AG04449 (cell line): ENCODE results near the gene PLP2.

Experiments
- CTCF ChIA-PET: fragments of 350-600 bp; formaldehyde crosslinking; extraction: SDS; loops from one replicate; lab custom pipeline; 2021; ENCODE audit warnings: antibody characterized with exemption; lab: Yijun Ruan, JAX
- POLR2A ChIA-PET: fragments of 400-600, 350-600 bp; formaldehyde crosslinking; extraction: SDS; loops from one replicate; lab custom pipeline; 2020; ENCODE audit warnings: antibody characterized with exemption, inconsistent platforms; lab: Yijun Ruan, JAX
- DNase-seq: peaks from one replicate; pipeline ENCODE4 v3.0.0-alpha.2; 2010; ENCODE audit warnings: low read depth, low spot score
- H3K4me3 ChIP-seq: 2 replicates; pipeline ENCODE4 v1.5.1; 2011; ENCODE audit warnings: low read depth, mild to moderate bottlenecking, control low read depth, low read length
- TF ChIP-seq, protein P1 (sequence below): IDR thresholded peaks from one replicate; pipeline ENCODE4 v1.5.1; 2011; ENCODE audit warnings: mild to moderate bottlenecking, moderate library complexity, low read length, control low read depth, inconsistent platforms; ENCODE audit not compliant: insufficient read depth; ENCODE audit errors: missing control alignments

Gene PLP2

DNA sequence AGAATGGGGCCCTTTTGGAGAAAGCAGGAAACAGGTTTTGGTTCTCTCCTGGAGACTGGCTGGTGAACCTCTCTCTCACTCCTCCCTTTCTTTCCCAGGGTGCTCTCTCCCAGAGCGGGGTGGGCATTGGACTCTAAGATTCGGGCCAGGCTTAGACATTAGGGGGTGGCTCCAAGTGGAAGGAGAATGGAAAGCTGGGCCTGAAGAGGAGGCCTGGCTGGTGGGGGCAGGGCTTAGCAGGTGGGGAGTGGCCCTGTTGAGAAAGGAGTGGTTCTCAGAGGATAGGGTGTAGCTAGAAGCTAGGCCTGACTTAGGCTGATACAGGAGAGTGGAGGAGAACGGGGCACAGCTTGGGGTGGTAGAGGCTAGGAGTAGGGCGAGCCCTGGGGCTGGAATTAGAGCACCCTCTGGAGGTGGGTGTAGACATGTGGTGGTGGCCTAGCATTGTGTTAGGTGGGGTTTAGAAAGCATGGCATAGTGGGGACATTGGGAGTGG lies 5.7 kb downstream of the PLP2 start:
- DNase-seq: no peak
- ChIA-PET CTCF (interaction anchor here (0.7 to 1.2 kb wide), 2 partner anchors 13 to 136 kb away, joined by 3 read pairs; no protein-coding TSS in a partner anchor), POLR2A (no interaction called here)
- TF ChIP-seq, protein P1, sequence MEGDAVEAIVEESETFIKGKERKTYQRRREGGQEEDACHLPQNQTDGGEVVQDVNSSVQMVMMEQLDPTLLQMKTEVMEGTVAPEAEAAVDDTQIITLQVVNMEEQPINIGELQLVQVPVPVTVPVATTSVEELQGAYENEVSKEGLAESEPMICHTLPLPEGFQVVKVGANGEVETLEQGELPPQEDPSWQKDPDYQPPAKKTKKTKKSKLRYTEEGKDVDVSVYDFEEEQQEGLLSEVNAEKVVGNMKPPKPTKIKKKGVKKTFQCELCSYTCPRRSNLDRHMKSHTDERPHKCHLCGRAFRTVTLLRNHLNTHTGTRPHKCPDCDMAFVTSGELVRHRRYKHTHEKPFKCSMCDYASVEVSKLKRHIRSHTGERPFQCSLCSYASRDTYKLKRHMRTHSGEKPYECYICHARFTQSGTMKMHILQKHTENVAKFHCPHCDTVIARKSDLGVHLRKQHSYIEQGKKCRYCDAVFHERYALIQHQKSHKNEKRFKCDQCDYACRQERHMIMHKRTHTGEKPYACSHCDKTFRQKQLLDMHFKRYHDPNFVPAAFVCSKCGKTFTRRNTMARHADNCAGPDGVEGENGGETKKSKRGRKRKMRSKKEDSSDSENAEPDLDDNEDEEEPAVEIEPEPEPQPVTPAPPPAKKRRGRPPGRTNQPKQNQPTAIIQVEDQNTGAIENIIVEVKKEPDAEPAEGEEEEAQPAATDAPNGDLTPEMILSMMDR: no peak
- no peak overlapping the region for H3K4me3 ChIP-seq

DNA sequence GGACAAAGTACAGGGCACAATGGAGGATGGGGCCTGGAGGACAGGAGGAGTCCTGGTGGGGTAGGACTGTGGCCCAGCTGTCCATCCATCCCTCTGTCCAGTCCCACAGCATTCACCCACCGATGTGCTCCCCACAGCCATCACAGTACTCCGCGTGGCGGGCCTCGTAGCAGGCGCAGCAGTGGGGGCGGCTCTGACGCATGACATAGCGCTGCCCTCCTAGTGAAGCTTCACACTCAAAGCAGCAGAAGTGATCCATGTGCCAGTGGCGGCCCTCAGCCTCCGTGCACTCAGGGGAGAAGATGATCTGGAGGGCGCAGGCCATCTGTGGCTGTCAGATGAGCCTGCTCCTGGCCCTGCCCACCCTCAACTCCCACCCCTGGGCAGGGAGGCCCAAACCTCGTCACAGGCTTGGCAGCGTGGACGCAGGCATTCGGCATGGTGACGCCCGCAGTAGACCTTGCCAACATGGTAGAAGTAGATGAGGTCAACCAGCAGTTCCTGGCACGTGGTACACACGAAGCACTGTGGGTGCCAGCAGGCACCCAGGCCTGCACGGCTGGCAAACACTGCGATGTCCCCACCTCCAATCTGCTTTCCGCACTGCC lies 6.3 kb downstream of the PLP2 start:
- POLR2A ChIA-PET: no interaction called here

DNA sequence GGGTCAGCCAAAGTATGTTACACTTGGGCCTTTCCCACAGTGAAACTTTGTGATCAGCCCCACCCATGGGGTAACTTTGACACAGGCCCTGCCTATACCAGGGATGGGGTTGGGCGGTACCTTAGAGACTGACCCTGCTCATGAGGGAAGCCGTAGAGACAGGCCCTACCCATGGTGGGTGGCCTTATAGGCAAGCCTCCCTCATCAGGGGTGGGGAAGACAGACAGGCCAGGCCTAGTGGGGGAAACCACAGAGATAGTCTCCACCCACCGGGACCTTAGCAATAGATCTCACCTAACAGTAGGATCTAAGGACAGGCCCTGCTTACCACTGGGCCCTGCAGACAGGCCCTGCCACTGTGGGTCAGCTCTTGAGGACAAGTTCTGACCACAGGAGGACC lies 6.8 kb downstream of the PLP2 start:
- CTCF ChIA-PET: interaction anchor here (0.5 kb wide), 1 partner anchor 21 kb away, joined by 3 read pairs; no protein-coding TSS in a partner anchor

More for the DNA sequence above, 6.3 kb downstream of the PLP2 start:
- CTCF ChIA-PET: interaction anchor here (0.7 to 1.2 kb wide), 2 partner anchors 14 to 136 kb away, joined by 3 read pairs; no protein-coding TSS in a partner anchor
- H3K4me3 ChIP-seq: no peak overlapping the region
- TF ChIP-seq, protein P1: no peak
- DNase-seq: no peak

DNA sequence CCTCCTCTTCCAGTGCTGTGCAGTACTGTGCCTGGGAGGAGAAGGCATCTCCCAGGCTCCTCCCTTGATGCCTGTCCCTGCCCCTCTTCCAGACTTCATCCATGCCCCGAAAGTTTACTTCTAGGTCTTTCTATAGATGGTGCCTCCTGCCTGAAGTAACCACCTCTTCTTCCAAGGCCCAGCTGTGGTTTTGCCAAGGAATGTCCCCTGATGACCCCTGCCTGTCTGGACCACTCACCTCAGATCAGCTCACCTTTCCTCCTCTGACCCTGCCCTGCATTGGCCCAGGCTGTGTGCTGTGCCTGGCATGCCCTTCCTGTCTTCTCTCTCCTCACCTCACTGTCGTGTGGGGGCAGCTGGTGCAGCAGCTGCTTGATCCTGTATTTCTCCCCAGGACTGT lies 7.7 kb downstream of the PLP2 start:
- DNase-seq: no peak
- ChIA-PET POLR2A (no interaction called here), CTCF (interaction anchor here (0.5 to 1.9 kb wide), 3 partner anchors 13 to 22 kb away, joined by 3 to 6 read pairs (median 3); no protein-coding TSS in a partner anchor)
- no peak overlapping the region for H3K4me3 ChIP-seq
- TF ChIP-seq, protein P1: no peak

More for the DNA sequence above, 6.8 kb downstream of the PLP2 start:
- no peak overlapping the region for H3K4me3 ChIP-seq
- POLR2A ChIA-PET: no interaction called here
- TF ChIP-seq, protein P1: no peak
- no peak for DNase-seq

DNA sequence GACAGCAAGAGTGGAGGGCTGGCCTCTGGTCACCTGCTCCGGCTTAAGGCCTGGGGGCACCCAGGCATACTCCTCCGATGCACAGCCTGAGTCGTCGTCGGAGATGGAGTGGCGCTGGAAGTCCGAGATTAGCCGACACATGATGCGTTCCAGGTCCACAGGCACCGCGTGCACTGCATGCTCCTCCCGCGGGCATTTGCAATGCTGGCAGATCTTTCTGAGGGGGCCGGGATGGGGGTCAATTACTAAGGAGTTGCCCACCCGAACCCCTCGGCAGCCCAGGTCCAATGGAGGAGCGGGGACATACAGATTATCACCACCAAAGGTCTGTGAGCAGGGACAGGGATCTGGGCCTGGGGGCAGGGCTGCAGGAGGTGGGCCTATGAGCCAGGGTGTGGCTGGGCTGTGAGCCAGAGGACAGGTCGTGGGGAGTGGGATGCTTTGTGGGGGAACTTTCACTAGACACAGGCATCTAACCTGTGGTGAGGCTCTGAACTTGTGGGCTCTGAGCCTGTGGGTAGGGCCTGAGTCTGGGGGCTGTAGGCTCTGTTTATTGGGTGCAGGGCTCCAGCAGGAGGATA lies 12.1 kb downstream of the PLP2 start:
- CTCF ChIA-PET: interaction anchor here (1.2 kb wide), 1 partner anchor 28 kb away, joined by 4 read pairs; no protein-coding TSS in a partner anchor
- no peak for DNase-seq
- POLR2A ChIA-PET: interaction anchor here (1.3 kb wide), 1 partner anchor 12 kb away, joined by 10 read pairs; the partner anchor contains the start of gene PLP2
- H3K4me3 ChIP-seq: peak overlapping the region; percentile 36; the same call in 1 of the 2 replicates
- TF ChIP-seq, protein P1: no peak
